Subcutaneous adipose tissue (tissue), 4 donors: ENCODE results near the gene ROBO1. TPM values are rescaled to one million over a fixed set of nuclear protein-coding genes. Genes with fewer than 3 reads are reported as not detected.

Experiments
- CTCF ChIP-seq: fragments of 450-650 bp; IDR thresholded peaks from one replicate; pipeline ENCODE4 v1.5.1; 2016; ENCODE audit warnings: low read depth, mild to moderate bottlenecking, control low read depth, antibody characterized with exemption, moderate library complexity
- total RNA-seq, 4 donors: library from RNA; depleted of rRNA; stranded (reverse); fragments of >200 nt; gene quantifications; one replicate each; pipeline ENCODE4 v1.1.0, GENCODE V29; 2016

ROBO1 gene
- total RNA-seq, 4 donors from 2014 or later, result 26.6 to 34.0 (median 30.8) TPM

- no peak for TF ChIP-seq CTCF
Measured at GRCh38 chr3:78846718-78847117, 921.1 kb downstream of the ROBO1 start.

- no peak for TF ChIP-seq CTCF
Measured at GRCh38 chr3:78845605-78846004, 922.2 kb downstream of the ROBO1 start.

GRCh38 chr3:78844307-78844706, 923.5 kb downstream of the ROBO1 start:
- TF ChIP-seq CTCF, result no peak

GRCh38 chr3:78839693-78840092, 928.1 kb downstream of the ROBO1 start:
- no peak for TF ChIP-seq CTCF

- no peak for TF ChIP-seq CTCF
Measured at GRCh38 chr3:78838362-78838761, 929.4 kb downstream of the ROBO1 start.

GRCh38 chr3:78834910-78835309, 932.9 kb downstream of the ROBO1 start:
- no peak for TF ChIP-seq CTCF

- no peak for TF ChIP-seq CTCF
Measured at GRCh38 chr3:78832785-78833204, 935.0 kb downstream of the ROBO1 start.

- no peak for TF ChIP-seq CTCF
Measured at GRCh38 chr3:78831446-78831972, 936.3 kb downstream of the ROBO1 start.
